Measurements from ENCODE around the gene NRF1. TPM values are rescaled to one million over a fixed set of nuclear protein-coding genes. Genes with fewer than 3 reads are reported as not detected.

The NRF1 gene
- total and polyA plus RNA-seq, 2 of the 8 experiments (the other 6 are each of a cell fraction or from before 2014, with no cell fraction given): 18.2 to 21.4 TPM

- TF ChIP-seq CTCF (IDR thresholded peaks at IDR 0.05; ENCODE audit: control extremely low read depth in 1 of 3, insufficient read depth in 1 of 3, low read depth in 1 of 3, low read length in 3 of 3) (no peak), KDM1A (IDR thresholded peaks at IDR 0.05; ENCODE audit: borderline replicate concordance, low read length) (no peak), GTF2F1 (IDR thresholded peaks at IDR 0.05; ENCODE audit: borderline replicate concordance, low read depth, low read length) (no peak), BACH1 (IDR thresholded peaks at IDR 0.05; ENCODE audit: low read length) (no peak)
Measured at GRCh38 chr7:129801882-129802281, 190.4 kb downstream of the NRF1 start (continued).
